Fibroblast of gingiva (primary cell): ENCODE data around the gene TMEM145.

Experiments
- DNase-seq: peaks from one replicate; pipeline ENCODE4 v3.0.0-alpha.2; 2011; ENCODE audit warnings: low read depth

The TMEM145 gene

DNA sequence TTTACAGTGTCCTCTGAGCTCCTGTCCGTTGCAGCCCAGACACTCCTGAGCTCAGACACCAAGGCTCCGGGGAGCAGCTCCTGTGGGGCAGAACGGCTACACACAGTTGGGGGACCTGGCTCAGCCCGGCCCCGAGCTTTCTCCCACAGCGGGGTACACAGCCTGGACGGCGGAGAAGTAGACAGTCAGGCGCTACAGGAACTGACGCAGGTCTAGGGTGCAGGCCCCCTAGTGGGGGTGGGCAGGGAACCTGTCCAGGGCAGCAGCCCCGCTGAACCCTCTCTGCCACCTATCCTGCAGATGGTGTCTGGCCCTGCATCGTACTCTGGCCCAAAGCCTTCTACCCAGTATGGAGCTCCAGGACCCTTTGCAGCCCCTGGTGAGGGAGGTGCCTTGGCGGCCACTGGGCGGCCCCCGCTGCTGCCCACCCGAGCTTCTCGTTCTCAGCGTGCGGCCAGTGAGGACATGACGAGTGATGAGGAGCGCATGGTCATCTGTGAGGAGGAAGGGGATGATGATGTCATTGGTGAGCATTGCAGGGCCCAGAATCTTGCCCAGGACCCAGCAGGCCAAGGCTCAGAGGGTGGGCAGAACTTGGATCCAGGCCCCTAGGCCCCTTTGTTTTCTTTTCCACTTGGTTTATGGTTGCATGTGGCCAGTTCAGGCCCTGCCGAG lies 24.1 kb upstream of the TMEM145 start:
- DNase-seq = no peak

DNA sequence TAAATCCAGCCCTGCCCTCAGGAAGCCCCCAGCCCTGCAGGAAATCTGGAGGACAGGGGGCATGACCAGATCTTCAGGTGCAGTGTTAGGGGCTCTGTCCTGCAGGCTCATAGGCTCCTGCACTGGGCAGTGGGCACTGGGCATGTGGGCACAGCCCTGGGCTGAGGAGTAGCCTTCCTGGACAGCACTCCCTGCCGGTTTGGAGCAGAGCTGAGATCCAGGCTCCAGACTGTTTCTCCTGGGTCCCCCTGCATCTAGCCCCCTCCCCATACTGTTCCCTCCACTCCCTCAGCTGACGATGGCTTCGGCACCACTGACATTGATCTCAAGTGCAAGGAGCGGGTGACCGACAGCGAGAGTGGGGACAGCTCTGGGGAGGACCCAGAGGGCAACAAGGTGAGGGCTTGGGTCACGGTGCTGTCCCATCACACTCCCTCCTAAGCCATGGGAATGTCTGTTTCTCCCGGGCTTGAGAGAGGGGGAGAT lies 23.5 kb upstream of the TMEM145 start:
- no peak for DNase-seq

DNA sequence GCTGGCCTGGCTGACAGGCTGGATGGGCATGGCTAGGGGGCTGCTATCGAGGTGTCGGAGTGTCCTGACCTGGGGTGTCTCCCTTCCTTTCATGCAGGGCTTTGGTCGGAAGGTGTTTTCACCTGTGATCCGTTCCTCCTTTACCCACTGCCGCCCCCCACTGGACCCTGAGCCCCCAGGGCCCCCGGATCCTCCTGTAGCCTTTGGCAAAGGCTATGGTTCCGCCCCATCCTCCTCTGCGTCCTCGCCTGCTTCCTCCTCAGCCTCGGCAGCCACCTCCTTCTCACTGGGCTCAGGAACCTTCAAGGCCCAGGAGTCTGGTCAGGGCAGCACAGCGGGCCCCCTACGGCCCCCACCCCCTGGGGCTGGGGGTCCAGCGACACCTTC lies 23.0 kb upstream of the TMEM145 start:
- DNase-seq = no peak

DNA sequence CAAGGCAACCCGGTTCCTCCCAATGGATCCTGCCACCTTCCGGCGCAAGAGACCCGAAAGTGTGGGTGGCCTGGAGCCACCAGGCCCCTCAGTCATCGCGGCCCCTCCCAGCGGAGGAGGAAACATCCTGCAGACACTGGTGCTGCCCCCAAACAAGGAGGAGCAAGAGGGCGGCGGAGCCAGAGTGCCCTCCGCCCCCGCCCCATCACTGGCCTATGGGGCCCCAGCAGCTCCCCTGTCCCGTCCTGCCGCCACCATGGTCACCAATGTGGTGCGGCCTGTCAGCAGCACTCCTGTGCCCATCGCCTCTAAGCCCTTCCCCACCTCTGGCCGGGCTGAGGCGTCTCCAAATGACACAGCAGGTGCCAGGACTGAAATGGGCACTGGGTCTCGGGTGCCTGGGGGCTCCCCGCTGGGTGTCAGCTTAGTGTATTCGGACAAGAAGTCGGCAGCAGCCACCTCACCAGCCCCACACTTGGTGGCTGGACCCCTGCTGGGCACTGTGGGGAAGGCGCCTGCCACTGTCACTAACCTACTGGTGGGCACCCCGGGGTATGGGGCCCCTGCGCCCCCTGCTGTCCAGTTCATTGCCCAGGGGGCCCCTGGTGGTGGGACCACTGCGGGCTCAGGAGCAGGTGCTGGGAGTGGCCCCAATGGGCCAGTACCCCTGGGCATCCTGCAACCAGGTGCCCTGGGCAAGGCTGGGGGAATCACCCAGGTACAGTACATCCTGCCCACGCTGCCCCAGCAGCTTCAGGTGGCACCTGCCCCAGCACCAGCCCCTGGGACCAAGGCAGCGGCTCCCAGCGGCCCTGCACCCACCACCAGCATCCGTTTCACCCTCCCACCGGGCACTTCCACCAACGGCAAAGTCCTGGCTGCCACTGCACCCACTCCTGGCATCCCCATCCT lies 22.3 kb upstream of the TMEM145 start:
- no peak for DNase-seq

DNA sequence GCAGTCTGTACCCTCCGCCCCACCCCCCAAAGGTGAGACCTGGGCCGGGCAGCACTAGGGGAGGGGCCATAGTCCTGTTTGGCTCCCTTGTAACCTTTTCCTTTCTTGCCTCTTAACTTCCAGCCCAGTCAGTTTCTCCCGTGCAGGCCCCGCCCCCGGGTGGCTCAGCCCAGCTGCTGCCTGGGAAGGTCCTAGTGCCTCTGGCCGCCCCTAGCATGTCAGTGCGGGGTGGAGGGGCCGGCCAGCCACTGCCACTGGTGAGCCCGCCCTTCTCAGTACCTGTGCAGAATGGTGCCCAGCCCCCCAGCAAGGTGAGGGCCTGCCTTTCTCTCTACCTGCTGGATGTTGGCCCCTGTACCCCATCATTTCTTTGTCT lies 21.7 kb upstream of the TMEM145 start:
- no peak for DNase-seq

DNA sequence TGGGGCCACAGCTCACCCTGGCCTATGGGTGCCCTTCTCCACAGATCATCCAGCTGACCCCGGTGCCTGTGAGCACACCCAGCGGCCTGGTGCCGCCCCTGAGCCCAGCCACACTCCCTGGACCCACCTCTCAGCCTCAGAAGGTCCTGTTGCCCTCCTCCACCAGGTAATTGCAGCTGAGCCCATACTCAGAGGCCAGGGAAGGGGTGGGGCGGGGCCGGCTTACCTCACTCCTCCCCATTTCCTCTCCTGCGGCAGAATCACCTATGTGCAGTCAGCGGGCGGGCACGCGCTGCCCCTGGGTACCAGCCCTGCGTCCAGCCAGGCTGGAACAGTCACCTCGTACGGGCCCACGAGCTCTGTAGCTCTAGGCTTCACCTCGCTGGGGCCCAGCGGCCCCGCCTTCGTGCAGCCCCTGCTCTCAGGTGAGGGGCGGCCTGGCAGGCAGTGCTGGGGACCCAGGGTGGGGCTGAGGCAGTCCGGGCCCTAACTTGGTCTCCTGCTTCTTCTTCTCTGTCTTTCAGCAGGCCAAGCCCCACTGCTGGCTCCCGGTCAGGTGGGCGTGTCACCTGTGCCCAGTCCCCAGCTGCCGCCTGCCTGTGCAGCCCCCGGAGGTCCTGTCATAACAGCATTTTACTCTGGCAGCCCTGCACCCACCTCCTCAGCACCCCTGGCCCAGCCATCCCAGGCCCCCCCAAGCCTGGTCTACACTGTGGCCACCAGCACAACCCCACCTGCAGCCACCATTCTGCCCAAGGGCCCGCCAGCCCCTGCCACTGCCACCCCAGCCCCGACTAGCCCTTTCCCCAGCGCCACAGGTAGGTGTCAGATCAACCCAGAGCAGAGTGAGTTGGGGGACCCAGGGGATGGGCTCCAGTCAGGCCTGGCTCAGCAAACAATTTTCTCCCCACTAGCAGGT lies 20.8 kb upstream of the TMEM145 start:
- no peak for DNase-seq

DNA sequence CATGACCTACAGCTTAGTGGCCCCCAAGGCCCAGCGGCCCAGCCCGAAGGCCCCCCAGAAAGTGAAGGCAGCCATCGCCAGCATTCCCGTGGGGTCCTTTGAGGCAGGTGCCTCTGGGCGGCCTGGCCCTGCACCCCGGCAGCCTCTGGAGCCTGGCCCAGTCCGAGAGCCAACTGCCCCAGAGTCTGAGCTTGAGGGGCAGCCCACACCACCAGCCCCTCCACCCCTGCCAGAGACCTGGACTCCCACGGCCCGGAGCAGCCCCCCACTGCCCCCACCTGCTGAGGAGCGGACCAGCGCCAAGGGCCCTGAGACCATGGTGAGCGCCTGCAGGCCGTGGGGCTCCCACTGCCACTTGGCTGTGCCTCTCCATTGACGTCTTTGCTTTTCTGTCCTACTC lies 20.1 kb upstream of the TMEM145 start:
- no peak for DNase-seq

DNA sequence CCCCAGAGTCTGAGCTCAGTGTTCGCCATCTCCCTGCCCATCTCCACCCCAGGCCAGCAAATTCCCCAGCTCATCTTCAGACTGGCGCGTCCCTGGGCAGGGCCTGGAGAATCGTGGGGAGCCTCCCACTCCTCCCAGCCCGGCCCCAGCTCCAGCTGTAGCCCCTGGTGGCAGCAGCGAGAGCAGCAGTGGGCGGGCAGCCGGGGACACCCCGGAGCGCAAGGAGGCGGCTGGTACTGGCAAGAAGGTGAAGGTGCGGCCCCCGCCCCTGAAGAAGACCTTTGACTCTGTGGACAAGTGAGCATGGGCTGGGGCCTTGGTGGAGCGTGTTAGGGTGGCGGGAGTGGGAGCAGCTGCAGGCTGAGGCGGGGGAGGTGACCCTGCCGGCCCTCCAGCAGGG lies 19.6 kb upstream of the TMEM145 start:
- DNase-seq = no peak

DNA sequence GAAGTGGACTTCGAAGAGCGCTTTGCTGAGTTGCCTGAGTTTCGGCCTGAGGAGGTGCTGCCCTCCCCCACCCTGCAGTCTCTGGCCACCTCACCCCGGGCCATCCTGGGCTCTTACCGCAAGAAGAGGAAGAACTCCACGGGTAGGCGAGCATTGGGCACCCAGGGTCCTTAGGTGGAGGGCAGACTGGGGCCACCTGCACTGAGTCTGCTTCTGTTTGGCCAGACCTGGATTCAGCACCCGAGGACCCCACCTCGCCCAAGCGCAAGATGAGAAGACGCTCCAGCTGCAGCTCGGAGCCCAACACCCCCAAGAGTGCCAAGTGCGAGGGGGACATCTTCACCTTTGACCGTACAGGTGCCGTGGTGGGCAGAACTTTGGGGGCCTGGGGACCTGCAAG lies 19.2 kb upstream of the TMEM145 start:
- no peak for DNase-seq

DNA sequence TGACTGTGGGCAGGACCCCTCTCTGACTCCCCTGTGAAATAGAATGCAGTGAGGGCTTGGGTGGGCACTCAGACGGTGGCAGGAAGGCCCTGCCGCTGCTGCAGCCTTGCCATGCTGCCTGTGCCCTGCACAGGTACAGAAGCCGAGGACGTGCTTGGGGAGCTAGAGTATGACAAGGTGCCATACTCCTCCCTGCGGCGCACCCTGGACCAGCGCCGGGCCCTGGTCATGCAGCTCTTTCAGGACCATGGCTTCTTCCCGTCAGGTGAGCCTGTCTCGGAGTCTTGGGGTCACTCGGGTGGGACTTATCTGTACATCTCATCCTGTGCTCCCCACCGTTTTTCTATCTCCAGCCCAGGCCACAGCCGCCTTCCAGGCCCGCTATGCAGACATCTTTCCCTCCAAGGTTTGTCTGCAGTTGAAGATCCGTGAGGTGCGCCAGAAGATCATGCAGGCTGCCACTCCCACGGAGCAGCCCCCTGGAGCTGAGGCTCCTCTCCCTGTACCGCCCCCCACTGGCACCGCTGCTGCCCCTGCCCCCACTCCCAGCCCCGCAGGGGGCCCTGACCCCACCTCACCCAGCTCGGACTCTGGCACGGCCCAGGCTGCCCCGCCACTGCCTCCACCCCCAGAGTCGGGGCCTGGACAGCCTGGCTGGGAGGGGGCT lies 18.5 kb upstream of the TMEM145 start:
- DNase-seq = no peak

DNA sequence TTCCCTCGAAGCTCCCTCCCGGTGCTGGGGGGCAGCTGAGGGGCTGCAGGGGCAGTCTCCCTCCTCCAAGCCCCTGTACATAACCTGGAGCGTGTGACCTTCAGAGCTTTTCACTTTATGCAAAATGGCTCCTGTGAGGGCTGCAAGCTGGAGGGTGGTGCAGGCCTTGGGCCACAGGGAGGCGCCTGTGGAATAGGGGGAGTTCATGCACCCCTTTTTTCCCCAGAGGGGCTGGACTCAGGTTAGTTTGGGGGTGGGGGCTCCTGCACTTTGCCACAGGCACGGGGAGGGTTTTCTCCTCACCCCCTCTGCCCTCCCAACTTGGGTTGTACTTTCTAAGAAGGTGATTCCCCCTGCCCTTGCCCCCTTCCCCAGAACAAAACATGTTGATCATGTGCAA lies 17.8 kb upstream of the TMEM145 start:
- DNase-seq = no peak

DNA sequence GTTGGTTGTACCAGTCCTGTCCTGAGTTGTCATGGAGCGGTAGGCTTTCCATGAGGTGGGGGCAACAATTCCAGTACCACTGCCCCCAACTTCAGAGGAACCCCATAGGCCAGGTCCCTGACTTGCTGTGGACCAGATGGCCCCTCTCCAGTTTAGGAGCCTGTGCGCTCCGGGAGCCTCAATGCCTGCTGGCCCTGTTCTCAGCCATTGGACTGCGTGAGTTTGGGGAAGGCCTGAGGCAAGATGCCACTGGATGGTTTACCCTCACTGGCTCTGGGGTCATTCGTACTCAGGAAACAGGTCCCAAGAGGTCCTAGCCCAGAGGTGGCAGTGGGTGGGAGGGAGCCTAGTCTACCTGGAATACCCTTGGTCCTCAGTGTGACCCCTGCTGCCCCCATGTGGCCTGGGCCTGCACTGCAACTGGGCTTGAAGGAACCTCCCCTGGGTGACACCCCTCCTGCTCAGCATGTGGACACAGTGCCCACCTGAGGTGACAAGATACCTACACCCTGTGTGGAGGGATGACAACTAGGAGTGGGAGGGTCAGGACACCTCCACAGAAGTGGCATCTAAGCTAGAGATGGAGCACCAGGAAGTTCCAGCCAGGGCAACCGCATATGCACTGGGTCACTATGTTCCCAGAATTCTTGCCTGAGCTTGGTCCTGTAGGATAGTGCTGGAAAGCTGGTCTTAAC lies 17.1 kb upstream of the TMEM145 start:
- peak; percentile 36 for DNase-seq

DNA sequence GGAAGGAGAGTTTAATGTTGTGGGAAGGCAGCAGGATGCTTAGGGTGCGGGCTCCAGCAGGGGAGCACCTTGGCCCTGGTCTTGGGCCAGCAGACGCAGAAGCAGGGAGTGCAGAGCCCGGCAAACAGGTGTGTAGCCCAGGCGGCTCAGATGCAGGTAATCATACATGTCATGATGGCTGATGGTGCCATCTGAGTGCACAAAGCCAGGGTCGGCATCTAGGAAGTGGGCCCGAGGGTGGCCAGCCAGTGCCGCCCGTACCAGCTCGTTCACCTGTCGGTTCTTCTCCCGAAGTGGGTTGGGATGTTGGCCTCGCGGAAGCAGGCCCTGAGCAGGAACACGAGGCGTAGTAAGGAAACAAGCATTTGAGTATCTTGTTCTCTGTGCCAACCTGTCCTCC lies 16.1 kb upstream of the TMEM145 start:
- no peak for DNase-seq

DNA sequence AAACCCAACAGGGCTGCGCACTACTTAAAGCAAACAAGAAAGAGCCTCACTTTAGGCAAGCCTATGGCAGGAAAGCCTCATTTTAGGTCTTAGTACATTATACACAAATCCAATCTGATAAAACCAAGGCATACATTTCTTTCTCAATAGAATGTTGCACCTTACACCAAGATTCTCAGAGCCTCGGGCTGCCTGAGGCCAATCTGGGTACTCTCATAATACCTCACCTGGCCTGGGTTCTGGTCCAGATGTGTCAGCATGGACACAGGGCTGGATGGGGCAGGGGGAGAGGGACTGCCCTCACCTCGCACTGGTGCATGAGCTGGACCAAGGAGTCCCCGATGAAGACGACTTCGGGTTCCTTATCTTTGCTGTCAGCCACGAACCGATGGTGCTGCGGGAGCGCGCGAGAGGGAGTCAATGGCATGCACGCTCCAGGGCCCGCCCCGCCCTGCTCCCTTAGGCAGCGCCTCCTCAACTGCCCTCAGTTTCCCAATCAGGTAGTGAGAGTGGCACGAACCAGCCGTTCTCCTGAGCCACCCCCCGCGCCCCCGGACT lies 11.4 kb upstream of the TMEM145 start, which contains the start of gene PRR19:
PRR19 (plus strand) TSS at position 487 of the 558 bp plus-strand sequence. CDS start 7,453 bp downstream, outside the sequence.
- DNase-seq = no peak

DNA sequence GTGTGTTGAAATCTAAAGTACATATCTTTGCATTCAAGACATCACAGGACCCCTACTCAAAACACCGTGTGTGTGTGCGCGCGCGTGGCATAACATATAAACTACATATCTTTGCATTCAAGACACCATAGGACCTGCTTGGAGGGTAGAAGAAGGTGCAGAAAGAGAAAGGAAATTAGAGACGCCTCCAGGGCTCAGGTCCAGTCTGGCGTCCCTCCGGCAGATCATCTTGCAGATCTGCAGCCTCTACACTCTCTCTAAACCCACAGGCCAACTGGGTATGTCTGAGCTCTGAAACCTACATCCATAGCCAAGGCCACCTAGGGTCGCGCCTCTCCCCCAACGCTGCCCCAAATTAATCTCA lies 10.0 kb upstream of the TMEM145 start:
- DNase-seq = no peak

DNA sequence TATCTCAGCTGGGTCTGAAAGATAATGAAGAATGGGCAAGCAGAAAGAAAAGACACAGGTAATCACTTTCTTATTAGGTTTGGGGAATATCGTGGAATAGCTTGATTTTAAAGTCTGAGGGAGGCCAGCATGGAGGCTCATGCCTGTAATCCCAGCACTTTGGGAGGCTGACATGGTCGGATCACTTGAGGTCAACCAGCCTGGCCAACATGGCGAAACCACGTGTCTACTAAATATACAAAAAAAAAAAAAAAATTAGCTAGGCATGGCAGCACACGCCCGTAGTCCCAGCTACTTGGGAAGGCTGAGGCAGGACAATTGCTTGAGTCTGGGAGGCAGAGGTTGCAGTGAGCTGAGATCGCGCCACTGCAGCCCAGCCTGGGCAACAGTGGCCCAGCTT lies 9.2 kb upstream of the TMEM145 start:
- DNase-seq = no peak

DNA sequence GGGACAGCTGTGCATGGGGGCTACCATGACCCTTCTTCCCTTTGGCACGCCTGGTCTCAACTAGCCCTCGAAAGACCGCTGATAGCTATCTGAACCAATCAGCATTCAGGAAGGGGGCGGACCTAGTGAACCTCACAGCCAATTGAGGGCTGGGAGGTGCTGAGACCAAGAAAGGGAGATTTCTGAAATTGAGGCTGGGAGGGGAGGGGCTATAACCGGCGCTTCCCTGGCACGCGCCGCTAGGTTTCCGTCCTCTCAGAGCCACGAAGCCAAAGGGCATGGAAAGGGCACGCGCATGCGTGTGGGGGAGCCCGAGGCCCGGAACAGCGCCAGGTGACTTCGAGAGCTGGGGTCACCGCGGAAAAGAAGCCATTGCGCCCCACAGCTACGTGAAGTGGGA lies 6.5 kb upstream of the TMEM145 start:
- DNase-seq = no peak

DNA sequence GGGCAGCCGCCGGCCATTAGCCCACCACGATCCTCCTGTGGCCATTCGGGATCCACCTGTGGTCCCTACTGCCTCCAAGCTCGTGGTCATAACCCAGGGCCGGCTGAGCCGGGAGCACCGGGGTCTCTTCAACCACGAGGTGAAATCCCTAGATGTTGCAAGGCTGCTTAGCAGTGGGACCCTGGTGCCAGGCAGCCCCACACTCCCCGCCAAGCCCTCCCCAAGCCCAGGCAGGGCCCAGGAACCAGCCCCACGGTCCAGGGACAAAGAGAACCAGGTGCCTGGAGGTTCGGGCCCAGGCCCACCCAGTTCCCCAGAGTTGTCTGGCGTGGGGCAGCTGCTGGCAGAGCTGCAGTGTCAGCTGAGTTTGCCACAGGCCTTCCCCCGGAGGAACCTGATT lies 3.4 kb upstream of the TMEM145 start:
- no peak for DNase-seq

DNA sequence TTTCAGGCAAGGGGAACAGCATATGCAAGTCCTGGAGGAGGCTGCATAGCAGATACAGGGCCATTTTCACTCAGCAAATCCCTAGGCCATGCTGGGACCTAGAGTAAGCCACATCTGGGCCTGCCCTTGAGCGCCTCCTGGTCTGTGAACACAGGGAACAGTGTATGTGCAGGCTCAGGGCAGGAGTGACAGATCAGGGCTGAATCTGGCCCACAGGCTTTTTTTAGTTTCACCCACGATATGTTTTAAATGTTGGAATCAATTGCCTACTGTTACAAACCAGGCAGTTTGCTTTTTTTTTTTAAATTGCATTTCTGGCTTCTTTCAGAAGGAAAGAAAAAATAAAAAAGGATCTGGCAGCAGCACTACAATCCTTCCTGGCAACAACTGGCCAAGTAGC lies 1.5 kb upstream of the TMEM145 start:
- DNase-seq = no peak

DNA sequence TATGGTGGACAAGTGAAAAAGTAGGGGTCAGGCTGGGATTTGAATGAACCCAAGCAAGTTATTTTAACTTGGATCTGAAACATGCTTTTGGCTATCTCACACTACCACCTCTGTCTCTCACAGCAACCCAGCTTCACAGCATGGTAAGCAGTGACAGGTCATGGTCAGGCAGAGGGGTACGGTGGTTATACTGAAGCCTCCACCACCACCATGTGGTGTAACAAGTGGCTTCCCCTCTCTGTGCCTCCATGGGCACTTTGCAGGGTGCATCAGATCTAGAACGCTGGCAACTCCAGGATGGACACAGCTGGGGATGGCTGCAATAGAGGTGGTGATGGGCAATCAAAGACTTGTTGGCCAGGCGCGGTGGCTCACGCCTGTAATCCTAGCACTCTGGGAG lies 739 bp upstream of the TMEM145 start:
- no peak for DNase-seq
